H9 (cell line): Measurements from ENCODE around the gene TSHZ1. TPM values are rescaled to one million over a fixed set of nuclear protein-coding genes. Genes with fewer than 3 reads are reported as not detected.

Experiments used
- DNase-seq: peaks from one replicate; pipeline ENCODE4 v3.0.0-alpha.2; 2017
- H2AFZ ChIP-seq: one replicate; pipeline ENCODE4 v1.6.1; 2013; ENCODE audit warnings: mild to moderate bottlenecking, low read length, control low read depth, moderate library complexity
- H2AK5ac ChIP-seq: 2 replicates; pipeline ENCODE4 v1.6.1; 2013; ENCODE audit warnings: low read length, control low read depth, mixed read lengths; ENCODE audit not compliant: insufficient read length
- H2BK120ac ChIP-seq: one replicate; pipeline ENCODE4 v1.6.1; 2013; ENCODE audit warnings: low read depth, mild to moderate bottlenecking, low read length, control low read depth, inconsistent platforms; ENCODE audit not compliant: poor library complexity, severe bottlenecking
- H2BK12ac ChIP-seq: 2 replicates; pipeline ENCODE4 v1.6.1; 2013; ENCODE audit warnings: low read length, control low read depth, mixed read lengths, low read depth; ENCODE audit not compliant: insufficient read length
- H2BK15ac ChIP-seq: 2 replicates; pipeline ENCODE4 v1.6.1; 2013; ENCODE audit warnings: low read depth, low read length, control low read depth
- H2BK20ac ChIP-seq: one replicate; pipeline ENCODE4 v1.6.1; 2013; ENCODE audit warnings: low read depth, mild to moderate bottlenecking, low read length, control low read depth, inconsistent platforms; ENCODE audit not compliant: poor library complexity, severe bottlenecking
- H2BK5ac ChIP-seq: 2 replicates; pipeline ENCODE4 v1.6.1; 2013; ENCODE audit warnings: low read length, control low read depth, mixed read lengths; ENCODE audit not compliant: insufficient read length
- H3K14ac ChIP-seq: 2 replicates; pipeline ENCODE4 v1.6.1; 2013; ENCODE audit warnings: low read length, control low read depth; ENCODE audit not compliant: insufficient read depth
- H3K18ac ChIP-seq: 2 replicates; pipeline ENCODE4 v1.6.1; 2013; ENCODE audit warnings: low read depth, mild to moderate bottlenecking, mixed read lengths, low read length, control low read depth; ENCODE audit not compliant: insufficient read length
- H3K23ac ChIP-seq: 2 replicates; pipeline ENCODE4 v1.6.1; 2013; ENCODE audit warnings: low read length, control low read depth, mixed read lengths, low read depth; ENCODE audit not compliant: insufficient read length
- H3K23me2 ChIP-seq: 2 replicates; pipeline ENCODE4 v1.6.1; 2013; ENCODE audit warnings: low read depth, mild to moderate bottlenecking, mixed read lengths, low read length, control low read depth; ENCODE audit not compliant: insufficient read length, poor library complexity, severe bottlenecking
- H3K27ac ChIP-seq: 2 replicates; pipeline ENCODE4 v1.5.1; 2013; ENCODE audit warnings: low read length, control low read depth, mixed read lengths, low read depth; ENCODE audit not compliant: insufficient read length
- H3K27me3 ChIP-seq: 2 replicates; pipeline ENCODE4 v1.6.1; 2013; ENCODE audit warnings: low read length, control low read depth, inconsistent platforms; ENCODE audit not compliant: insufficient read depth
- H3K4ac ChIP-seq: 2 replicates; pipeline ENCODE4 v1.6.1; 2013; ENCODE audit warnings: low read depth, mild to moderate bottlenecking, control low read depth, inconsistent platforms, low read length, moderate library complexity
- H3K4me1 ChIP-seq: 2 replicates; pipeline ENCODE4 v1.6.1; 2013; ENCODE audit warnings: low read length, control low read depth, inconsistent platforms; ENCODE audit not compliant: insufficient read depth
- H3K4me2 ChIP-seq: 2 replicates; pipeline ENCODE4 v1.6.1; 2013; ENCODE audit warnings: low read length, control low read depth, mixed read lengths; ENCODE audit not compliant: insufficient read length, insufficient read depth
- H3K56ac ChIP-seq: 2 replicates; pipeline ENCODE4 v1.6.1; 2013; ENCODE audit warnings: low read depth, mild to moderate bottlenecking, mixed read lengths, low read length, control low read depth; ENCODE audit not compliant: insufficient read length
- H3K79me1 ChIP-seq: 2 replicates; pipeline ENCODE4 v1.6.1; 2013; ENCODE audit warnings: low read depth, mild to moderate bottlenecking, moderate library complexity, low read length, control low read depth, inconsistent platforms; ENCODE audit not compliant: insufficient read depth, poor library complexity, severe bottlenecking
- H3K79me2 ChIP-seq: 2 replicates; pipeline ENCODE4 v1.6.1; 2013; ENCODE audit warnings: low read length, control low read depth, inconsistent platforms; ENCODE audit not compliant: insufficient read depth
- H3K9ac ChIP-seq: 2 replicates; pipeline ENCODE4 v1.6.1; 2013; ENCODE audit warnings: low read length, control low read depth, mixed read lengths; ENCODE audit not compliant: insufficient read length; ENCODE audit errors: extremely low read depth
- H3K9me3 ChIP-seq: one replicate; pipeline ENCODE4 v1.6.1; 2013; ENCODE audit warnings: low read depth, low read length, inconsistent platforms; ENCODE audit not compliant: control insufficient read depth
- H3T11ph ChIP-seq: one replicate; pipeline ENCODE4 v1.6.1; 2013; ENCODE audit warnings: mild to moderate bottlenecking, low read length, control low read depth, inconsistent platforms
- H4K20me1 ChIP-seq: one replicate; pipeline ENCODE4 v1.6.1; 2013; ENCODE audit not compliant: control insufficient read depth, insufficient read length, insufficient read depth
- H4K5ac ChIP-seq: 2 replicates; pipeline ENCODE4 v1.6.1; 2013; ENCODE audit warnings: low read depth, mild to moderate bottlenecking, mixed read lengths, low read length, control low read depth; ENCODE audit not compliant: insufficient read length
- H4K8ac ChIP-seq: replicated peaks from 2 replicates; pipeline ENCODE4 v1.6.1; 2013; ENCODE audit warnings: low read length, control low read depth, mixed read lengths, low read depth; ENCODE audit not compliant: insufficient read length
- H4K91ac ChIP-seq: 2 replicates; pipeline ENCODE4 v1.6.1; 2013; ENCODE audit warnings: low read depth, mild to moderate bottlenecking, moderate library complexity, mixed read lengths, low read length, control low read depth; ENCODE audit not compliant: insufficient read length
- H3K27ac Mint-ChIP-seq, 3 experiments: 2 replicates in 2 of 3; 3 replicates in 1 of 3; pipeline ENCODE4 v1.8.0; 2020 to 2021; ENCODE audit warnings: mixed read lengths in 3 of 3, mild to moderate bottlenecking in 1 of 3, moderate library complexity in 1 of 3
- H3K27me3 Mint-ChIP-seq: 2 replicates; pipeline ENCODE4 v1.8.0; 2021; ENCODE audit warnings: low read depth, mild to moderate bottlenecking, moderate library complexity, mixed read lengths
- H3K36me3 Mint-ChIP-seq, 3 experiments: 2 replicates in 2 of 3; 3 replicates in 1 of 3; pipeline ENCODE4 v1.8.0; 2020 to 2021; ENCODE audit warnings: low read depth in 3 of 3, mixed read lengths in 3 of 3; ENCODE audit not compliant: insufficient read depth in 1 of 3
- H3K4me1 Mint-ChIP-seq, 2 experiments: 2 replicates each; pipeline ENCODE4 v1.8.0; 2020; ENCODE audit warnings: mixed read lengths in 2 of 2
- H3K4me3 Mint-ChIP-seq, 2 experiments: 2 replicates in 1 of 2; 3 replicates in 1 of 2; pipeline ENCODE4 v1.8.0; 2020 to 2021; ENCODE audit warnings: mild to moderate bottlenecking in 2 of 2, mixed read lengths in 2 of 2, moderate library complexity in 1 of 2
- H3K9me3 Mint-ChIP-seq, 2 experiments: 2 replicates in 1 of 2; 3 replicates in 1 of 2; pipeline ENCODE4 v1.8.0; 2020; ENCODE audit warnings: mild to moderate bottlenecking in 2 of 2, mixed read lengths in 2 of 2, moderate library complexity in 1 of 2
- WGBS: extraction: QIAGEN DNeasy Blood & Tissue Kit; methylation state at CpG from one replicate; pipeline ENCODE4 v1.1.7; 2013; ENCODE audit warnings: missing lambda C conversion rate, low lambda C conversion rate, mixed read lengths; ENCODE audit not compliant: insufficient read length; ENCODE audit errors: extremely low coverage; 5-methylcytosine and 5-hydroxymethylcytosine counted together
- total RNA-seq: library from RNA; stranded (reverse); gene quantifications from 2 replicates; pipeline ENCODE4 v1.2.1, GENCODE V29; 2021
- TF ChIP-seq, protein P1 (sequence below): fragments of 200-600 bp; sonication (generic); conservative IDR thresholded peaks from 3 replicates; pipeline ENCODE4 v1.8.0; 2021; ENCODE audit warnings: antibody characterized with exemption, mild to moderate bottlenecking

The TSHZ1 gene
- total RNA-seq, 1 experiment from 2014 or later: 0.15 TPM

DNA sequence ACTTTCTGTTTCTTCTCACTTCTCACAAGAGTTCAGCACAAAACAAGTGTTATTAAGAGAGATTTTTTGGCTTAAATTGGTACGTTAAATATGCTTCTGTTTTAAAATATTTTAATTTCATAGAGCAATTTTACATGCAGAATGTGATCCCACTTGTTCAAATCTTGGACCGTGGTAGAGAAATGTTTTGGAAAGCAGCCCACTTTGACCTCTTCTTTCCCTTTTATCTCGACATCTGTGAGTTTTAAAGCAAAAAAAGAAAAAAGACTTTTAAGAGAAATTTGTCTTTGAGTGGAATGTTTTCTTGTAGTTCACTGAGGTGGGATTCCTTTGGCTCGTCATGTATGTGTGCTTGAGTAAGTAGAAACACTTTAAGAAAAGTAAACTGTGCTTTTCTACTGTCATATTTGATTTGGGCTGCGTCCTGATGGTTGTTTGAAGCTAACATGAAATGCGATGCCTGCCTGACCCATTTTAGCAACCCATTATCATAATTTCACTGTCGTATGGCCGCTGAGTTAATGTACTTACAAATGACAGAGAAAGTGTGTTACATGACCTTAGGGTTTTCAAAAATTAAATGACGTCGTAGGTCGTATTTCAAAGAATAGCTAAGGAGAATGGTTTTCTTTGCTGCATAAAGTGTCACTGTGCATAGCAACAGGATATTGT lies 54.5 kb downstream of the TSHZ1 start:
- no peaks in the 10 kb centered on the region for H3K4me1 ChIP-seq
- WGBS: no CpG with 5 or more reads among the region's 11 CpGs
- no peak for DNase-seq

More for the DNA sequence above, 54.5 kb downstream of the TSHZ1 start:
- no peaks in the 10 kb centered on the region for H3K79me1 ChIP-seq
- no peak overlapping the region for H2BK120ac ChIP-seq
- no peaks in the 10 kb centered on the region for H4K20me1 ChIP-seq
- Mint-ChIP-seq H3K4me3 (no peak overlapping the region), H3K9me3 (no peaks in the 10 kb centered on the region), H3K27me3 (no peaks in the 10 kb centered on the region), H3K4me1 (0 out of 4 replicates have a peak, but pooled peaks cover 0 to 6% of the 10 kb centered on the region in 2 experiments), H3K27ac (no peak overlapping the region), H3K36me3 (no peaks in the 10 kb centered on the region)
- TF ChIP-seq, protein P1, sequence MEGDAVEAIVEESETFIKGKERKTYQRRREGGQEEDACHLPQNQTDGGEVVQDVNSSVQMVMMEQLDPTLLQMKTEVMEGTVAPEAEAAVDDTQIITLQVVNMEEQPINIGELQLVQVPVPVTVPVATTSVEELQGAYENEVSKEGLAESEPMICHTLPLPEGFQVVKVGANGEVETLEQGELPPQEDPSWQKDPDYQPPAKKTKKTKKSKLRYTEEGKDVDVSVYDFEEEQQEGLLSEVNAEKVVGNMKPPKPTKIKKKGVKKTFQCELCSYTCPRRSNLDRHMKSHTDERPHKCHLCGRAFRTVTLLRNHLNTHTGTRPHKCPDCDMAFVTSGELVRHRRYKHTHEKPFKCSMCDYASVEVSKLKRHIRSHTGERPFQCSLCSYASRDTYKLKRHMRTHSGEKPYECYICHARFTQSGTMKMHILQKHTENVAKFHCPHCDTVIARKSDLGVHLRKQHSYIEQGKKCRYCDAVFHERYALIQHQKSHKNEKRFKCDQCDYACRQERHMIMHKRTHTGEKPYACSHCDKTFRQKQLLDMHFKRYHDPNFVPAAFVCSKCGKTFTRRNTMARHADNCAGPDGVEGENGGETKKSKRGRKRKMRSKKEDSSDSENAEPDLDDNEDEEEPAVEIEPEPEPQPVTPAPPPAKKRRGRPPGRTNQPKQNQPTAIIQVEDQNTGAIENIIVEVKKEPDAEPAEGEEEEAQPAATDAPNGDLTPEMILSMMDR: no peak
- no peak overlapping the region for H2AK5ac ChIP-seq
- H3T11ph ChIP-seq: no peak overlapping the region
- H4K91ac ChIP-seq: no peak overlapping the region
- H3K4me2 ChIP-seq: no peak overlapping the region
- no peak overlapping the region for H3K18ac ChIP-seq
- no peak overlapping the region for H3K27ac ChIP-seq
- no peak overlapping the region for H2BK15ac ChIP-seq
- H3K23me2 ChIP-seq: no peaks in the 10 kb centered on the region
- H2AFZ ChIP-seq: no peak overlapping the region
- no peak overlapping the region for H3K14ac ChIP-seq
- H3K27me3 ChIP-seq: no peaks in the 10 kb centered on the region
- no peak overlapping the region for H4K8ac ChIP-seq
- no peak overlapping the region for H3K56ac ChIP-seq
- no peak overlapping the region for H3K4ac ChIP-seq
- no peak overlapping the region for H2BK5ac ChIP-seq
- H3K23ac ChIP-seq: no peak overlapping the region
- no peak overlapping the region for H2BK20ac ChIP-seq
- H4K5ac ChIP-seq: no peak overlapping the region
- H2BK12ac ChIP-seq: no peak overlapping the region
- no peaks in the 10 kb centered on the region for H3K79me2 ChIP-seq
- H3K9ac ChIP-seq: no peak overlapping the region
- H3K9me3 ChIP-seq: no peaks in the 10 kb centered on the region
